ENCODE data around the gene ZMIZ2.
A peak's percentile ranks its signal among the peaks of the same experiment; 100 is the strongest.

The ZMIZ2 gene

DNA sequence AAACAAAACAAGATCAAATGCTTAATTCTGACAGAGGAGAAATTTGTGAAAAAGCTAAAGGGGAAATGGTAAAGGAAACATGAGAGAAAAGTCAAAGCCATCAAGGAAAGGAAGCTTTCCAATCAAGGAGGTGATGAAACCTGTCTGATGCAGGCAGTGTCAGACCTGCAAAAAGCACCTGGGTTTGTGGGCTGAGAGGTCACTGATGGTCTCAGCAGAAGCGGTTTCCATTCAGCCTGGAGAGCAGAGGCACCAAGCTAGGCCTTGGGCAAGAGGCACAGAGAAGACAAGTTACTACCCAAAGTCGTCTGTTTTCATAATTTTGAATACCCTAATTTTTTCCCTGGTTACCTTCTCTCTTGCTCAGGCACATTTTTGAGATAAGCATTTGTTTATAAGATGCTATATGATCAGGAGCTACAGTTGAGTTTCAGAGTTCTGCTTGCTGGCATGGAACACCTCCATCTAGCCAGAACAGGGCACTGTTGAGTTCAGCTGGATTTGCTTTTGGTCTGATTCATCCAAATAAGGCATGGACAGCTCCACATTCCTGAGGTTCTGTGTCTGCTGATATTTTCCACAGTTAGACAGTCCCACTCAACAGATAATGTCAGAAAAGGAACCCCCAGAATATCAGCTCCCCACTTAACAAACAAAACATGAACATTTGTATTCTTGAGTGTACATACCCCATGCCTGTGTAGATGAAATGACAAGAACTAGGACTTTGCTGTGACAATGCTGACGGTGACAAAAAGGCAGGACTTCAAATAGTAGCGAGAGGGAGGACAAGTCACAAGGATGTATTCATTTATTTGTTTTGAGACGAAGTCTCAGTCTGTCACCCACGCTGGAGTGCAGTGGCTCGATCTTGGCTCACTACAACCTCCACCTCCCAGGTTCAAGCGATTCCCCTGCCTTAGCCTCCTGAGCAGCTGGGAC is 42.9 kb downstream of the ZMIZ2 start:
- Histone ChIP-seq H3K4me1 (ENCODE audit: control insufficient read depth, insufficient read depth, low read length) (no peaks in the 10 kb centered on the region), H3K9ac (ENCODE audit: low read length) (no peak overlapping the region), H3K4me3 (ENCODE audit: low read length) (no peak overlapping the region), H3K36me3 (ENCODE audit: control insufficient read depth, insufficient read depth, low read length) (no peaks in the 10 kb centered on the region), H3K27me3 (ENCODE audit: control insufficient read depth, insufficient read depth, low read length) (no peaks in the 10 kb centered on the region), H3K9me3 (ENCODE audit: control insufficient read depth, low read length) (no peaks in the 10 kb centered on the region)

DNA sequence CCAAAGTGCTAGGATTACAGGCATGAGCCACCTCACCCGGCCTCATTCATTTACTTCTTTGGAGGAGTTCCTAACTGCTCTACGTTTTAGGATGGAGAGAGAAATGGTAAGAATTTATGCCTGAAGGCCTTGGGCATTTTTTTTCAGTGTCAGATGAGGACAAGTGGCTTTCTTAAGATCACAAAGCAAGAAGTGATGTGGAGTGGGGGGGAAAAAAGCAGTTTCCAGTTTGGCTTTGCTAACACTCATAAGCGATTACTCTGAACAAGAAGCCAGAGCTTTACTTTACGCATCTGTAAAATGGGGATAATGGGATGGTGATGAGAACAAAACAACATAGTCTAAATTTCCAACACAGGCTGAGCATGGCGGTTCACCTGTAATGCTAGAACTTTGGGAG is 45.3 kb downstream of the ZMIZ2 start:
- Histone ChIP-seq H3K36me3 (ENCODE audit: control insufficient read depth, insufficient read depth, low read length) (no peaks in the 10 kb centered on the region), H3K4me3 (ENCODE audit: low read length) (no peak overlapping the region), H3K9me3 (ENCODE audit: control insufficient read depth, low read length) (no peaks in the 10 kb centered on the region), H3K4me1 (ENCODE audit: control insufficient read depth, insufficient read depth, low read length) (peaks cover 10% of the 10 kb centered on the region), H3K9ac (ENCODE audit: low read length) (no peak overlapping the region), H3K27me3 (ENCODE audit: control insufficient read depth, insufficient read depth, low read length) (no peaks in the 10 kb centered on the region)

- H3K4me3 ChIP-seq (ENCODE audit: low read length) = no peak overlapping the region
- H3K9ac ChIP-seq (ENCODE audit: low read length) = no peak overlapping the region
- peaks cover 12% of the 10 kb centered on the region for H3K4me1 ChIP-seq (ENCODE audit: control insufficient read depth, insufficient read depth, low read length)
- H3K9me3 ChIP-seq (ENCODE audit: control insufficient read depth, low read length) = no peaks in the 10 kb centered on the region
- no peaks in the 10 kb centered on the region for H3K27me3 ChIP-seq (ENCODE audit: control insufficient read depth, insufficient read depth, low read length)
- H3K36me3 ChIP-seq (ENCODE audit: control insufficient read depth, insufficient read depth, low read length) = no peaks in the 10 kb centered on the region
These were observed 45.7 kb downstream of the ZMIZ2 start for GRCh38 chr7:44794331-44794730.

- Histone ChIP-seq H3K27me3 (ENCODE audit: control insufficient read depth, insufficient read depth, low read length) (no peaks in the 10 kb centered on the region), H3K9me3 (ENCODE audit: control insufficient read depth, low read length) (no peaks in the 10 kb centered on the region), H3K9ac (ENCODE audit: low read length) (peak overlapping the region; percentile 99), H3K36me3 (ENCODE audit: control insufficient read depth, insufficient read depth, low read length) (peaks cover 12% of the 10 kb centered on the region), H3K4me1 (ENCODE audit: control insufficient read depth, insufficient read depth, low read length) (peaks cover 12% of the 10 kb centered on the region), H3K4me3 (ENCODE audit: low read length) (peak overlapping the region; percentile 69)
These were observed 47.4 kb downstream of the ZMIZ2 start for GRCh38 chr7:44796034-44796503.

- Histone ChIP-seq H3K36me3 (ENCODE audit: control insufficient read depth, insufficient read depth, low read length) (peaks cover 13% of the 10 kb centered on the region), H3K27me3 (ENCODE audit: control insufficient read depth, insufficient read depth, low read length) (no peaks in the 10 kb centered on the region), H3K4me3 (ENCODE audit: low read length) (peak within 1 kb of the TSS; percentile 69), H3K4me1 (ENCODE audit: control insufficient read depth, insufficient read depth, low read length) (peaks cover 12% of the 10 kb centered on the region), H3K9me3 (ENCODE audit: control insufficient read depth, low read length) (no peaks in the 10 kb centered on the region), H3K9ac (ENCODE audit: low read length) (peak within 1 kb of the TSS; percentile 99)
These were observed 48.1 kb downstream of the ZMIZ2 start, which contains the start of gene PPIA for GRCh38 chr7:44796504-44797328. Gene PPIA (plus strand): TSS chr7:44796681. CDS start chr7:44796725, 44 bp downstream.

- H3K36me3 ChIP-seq (ENCODE audit: control insufficient read depth, insufficient read depth, low read length) = peaks cover 21% of the 10 kb centered on the region
- peak overlapping the region; percentile 33 for H3K4me3 ChIP-seq (ENCODE audit: low read length)
- H3K27me3 ChIP-seq (ENCODE audit: control insufficient read depth, insufficient read depth, low read length) = no peaks in the 10 kb centered on the region
- H3K9ac ChIP-seq (ENCODE audit: low read length) = peak overlapping the region; percentile 99
- peaks cover 12% of the 10 kb centered on the region for H3K4me1 ChIP-seq (ENCODE audit: control insufficient read depth, insufficient read depth, low read length)
- H3K9me3 ChIP-seq (ENCODE audit: control insufficient read depth, low read length) = no peaks in the 10 kb centered on the region
These were observed 48.9 kb downstream of the ZMIZ2 start for GRCh38 chr7:44797329-44798258.

DNA sequence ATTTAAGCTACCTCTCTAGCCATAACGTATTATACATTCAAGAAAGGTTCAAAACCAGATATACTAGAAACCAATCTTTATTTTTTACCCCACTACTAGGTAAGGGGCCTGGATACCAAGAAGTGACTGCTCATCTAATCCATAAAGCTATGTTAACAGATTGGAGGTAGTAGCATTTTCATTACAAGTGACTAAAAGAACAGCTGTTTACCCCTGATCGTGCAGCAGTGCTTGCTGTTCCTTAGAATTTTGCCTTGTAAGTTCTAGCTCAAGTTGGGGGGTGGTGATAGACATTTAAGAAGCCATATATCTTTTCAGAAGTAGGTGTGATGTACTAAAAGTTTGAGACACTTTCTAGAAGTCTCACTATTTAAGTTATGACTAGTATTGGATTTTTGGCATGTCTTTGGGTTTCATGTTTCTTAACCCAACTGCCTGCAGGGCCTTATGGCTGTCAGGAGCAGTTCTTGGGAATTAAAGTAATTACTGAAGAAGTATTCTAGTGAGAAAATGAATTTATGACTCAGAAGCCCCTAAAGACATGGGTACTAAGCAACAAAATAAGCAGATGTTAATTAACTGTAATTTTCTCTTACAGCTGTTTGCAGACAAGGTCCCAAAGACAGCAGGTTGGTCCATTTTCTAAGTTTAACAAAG is 50.1 kb downstream of the ZMIZ2 start:
- H3K9ac ChIP-seq (ENCODE audit: low read length) = peak overlapping the region; percentile 99

GRCh38 chr7:44799939-44800338 is 51.3 kb downstream of the ZMIZ2 start:
- no peak overlapping the region for H3K9ac ChIP-seq (ENCODE audit: low read length)
- H3K4me3 ChIP-seq (ENCODE audit: low read length) = no peak overlapping the region
- no peaks in the 10 kb centered on the region for H3K9me3 ChIP-seq (ENCODE audit: control insufficient read depth, low read length)
- peaks cover 22% of the 10 kb centered on the region for H3K36me3 ChIP-seq (ENCODE audit: control insufficient read depth, insufficient read depth, low read length)
- H3K27me3 ChIP-seq (ENCODE audit: control insufficient read depth, insufficient read depth, low read length) = no peaks in the 10 kb centered on the region
- H3K4me1 ChIP-seq (ENCODE audit: control insufficient read depth, insufficient read depth, low read length) = peaks cover 12% of the 10 kb centered on the region

More for the DNA sequence above, 50.1 kb downstream of the ZMIZ2 start:
- Histone ChIP-seq H3K36me3 (ENCODE audit: control insufficient read depth, insufficient read depth, low read length) (peaks cover 22% of the 10 kb centered on the region), H3K4me3 (ENCODE audit: low read length) (peak overlapping the region; percentile 33), H3K27me3 (ENCODE audit: control insufficient read depth, insufficient read depth, low read length) (no peaks in the 10 kb centered on the region), H3K9me3 (ENCODE audit: control insufficient read depth, low read length) (no peaks in the 10 kb centered on the region), H3K4me1 (ENCODE audit: control insufficient read depth, insufficient read depth, low read length) (peaks cover 12% of the 10 kb centered on the region)

DNA sequence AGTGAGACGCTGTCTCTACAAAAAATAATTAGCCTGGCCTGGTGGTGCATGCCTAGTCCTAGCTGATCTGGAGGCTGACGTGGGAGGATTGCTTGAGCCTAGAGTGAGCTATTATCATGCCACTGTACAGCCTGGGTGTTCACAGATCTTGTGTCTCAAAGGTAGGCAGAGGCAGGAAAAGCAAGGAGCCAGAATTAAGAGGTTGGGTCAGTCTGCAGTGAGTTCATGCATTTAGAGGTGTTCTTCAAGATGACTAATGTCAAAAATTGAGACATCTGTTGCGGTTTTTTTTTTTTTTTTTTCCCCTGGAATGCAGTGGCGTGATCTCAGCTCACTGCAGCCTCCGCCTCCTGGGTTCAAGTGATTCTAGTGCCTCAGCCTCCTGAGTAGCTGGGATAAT is 53.2 kb downstream of the ZMIZ2 start:
- no peaks in the 10 kb centered on the region for H3K9me3 ChIP-seq (ENCODE audit: control insufficient read depth, low read length)
- H3K36me3 ChIP-seq (ENCODE audit: control insufficient read depth, insufficient read depth, low read length) = peaks cover 22% of the 10 kb centered on the region
- no peaks in the 10 kb centered on the region for H3K27me3 ChIP-seq (ENCODE audit: control insufficient read depth, insufficient read depth, low read length)
- H3K4me3 ChIP-seq (ENCODE audit: low read length) = no peak overlapping the region
- H3K9ac ChIP-seq (ENCODE audit: low read length) = no peak overlapping the region
- H3K4me1 ChIP-seq (ENCODE audit: control insufficient read depth, insufficient read depth, low read length) = peaks cover 12% of the 10 kb centered on the region

- Histone ChIP-seq H3K4me1 (ENCODE audit: control insufficient read depth, insufficient read depth, low read length) (peaks cover 12% of the 10 kb centered on the region), H3K9ac (ENCODE audit: low read length) (no peak overlapping the region), H3K36me3 (ENCODE audit: control insufficient read depth, insufficient read depth, low read length) (peaks cover 22% of the 10 kb centered on the region), H3K9me3 (ENCODE audit: control insufficient read depth, low read length) (no peaks in the 10 kb centered on the region), H3K4me3 (ENCODE audit: low read length) (no peak overlapping the region), H3K27me3 (ENCODE audit: control insufficient read depth, insufficient read depth, low read length) (no peaks in the 10 kb centered on the region)
These were observed 53.9 kb downstream of the ZMIZ2 start for GRCh38 chr7:44802418-44803025.

All from mucosa of stomach (tissue), 1 donor.